Loucy (cell line): ENCODE results near the gene GPRIN1.

Experiments used
- EZH2phosphoT487 ChIP-seq: fragments of 200-600 bp; IDR thresholded peaks from 2 replicates; pipeline ENCODE4 v1.6.1; 2018; ENCODE audit warnings: antibody characterized with exemption, mild to moderate bottlenecking, moderate library complexity, borderline replicate concordance
- TF ChIP-seq, protein P1 (sequence below): fragments of 200-600 bp; sonication (generic); conservative IDR thresholded peaks from 2 replicates; pipeline ENCODE4 v1.5.1; 2014; ENCODE audit warnings: mild to moderate bottlenecking, antibody characterized with exemption, low read length

DNA sequence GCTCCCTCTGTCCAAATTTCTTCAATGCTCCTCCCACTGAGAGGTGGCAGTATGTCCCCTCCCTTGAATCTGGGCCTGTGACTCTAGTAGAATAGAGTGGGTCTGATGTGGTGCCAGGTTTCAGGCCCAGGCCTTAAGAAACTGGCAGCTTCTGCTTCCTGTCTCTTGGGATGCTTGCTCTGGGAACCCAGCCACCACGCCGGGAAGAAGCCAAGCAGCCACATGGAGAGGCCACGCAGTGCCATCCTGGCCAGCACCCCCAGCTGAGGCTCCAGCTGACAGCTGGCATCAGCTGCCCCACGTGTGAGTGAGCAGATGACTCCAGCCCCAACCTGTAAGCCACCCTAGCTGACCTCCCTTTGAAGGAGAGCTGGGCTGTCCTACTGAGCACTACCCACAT is 30.0 kb upstream of the GPRIN1 start:
- TF ChIP-seq, protein P1, sequence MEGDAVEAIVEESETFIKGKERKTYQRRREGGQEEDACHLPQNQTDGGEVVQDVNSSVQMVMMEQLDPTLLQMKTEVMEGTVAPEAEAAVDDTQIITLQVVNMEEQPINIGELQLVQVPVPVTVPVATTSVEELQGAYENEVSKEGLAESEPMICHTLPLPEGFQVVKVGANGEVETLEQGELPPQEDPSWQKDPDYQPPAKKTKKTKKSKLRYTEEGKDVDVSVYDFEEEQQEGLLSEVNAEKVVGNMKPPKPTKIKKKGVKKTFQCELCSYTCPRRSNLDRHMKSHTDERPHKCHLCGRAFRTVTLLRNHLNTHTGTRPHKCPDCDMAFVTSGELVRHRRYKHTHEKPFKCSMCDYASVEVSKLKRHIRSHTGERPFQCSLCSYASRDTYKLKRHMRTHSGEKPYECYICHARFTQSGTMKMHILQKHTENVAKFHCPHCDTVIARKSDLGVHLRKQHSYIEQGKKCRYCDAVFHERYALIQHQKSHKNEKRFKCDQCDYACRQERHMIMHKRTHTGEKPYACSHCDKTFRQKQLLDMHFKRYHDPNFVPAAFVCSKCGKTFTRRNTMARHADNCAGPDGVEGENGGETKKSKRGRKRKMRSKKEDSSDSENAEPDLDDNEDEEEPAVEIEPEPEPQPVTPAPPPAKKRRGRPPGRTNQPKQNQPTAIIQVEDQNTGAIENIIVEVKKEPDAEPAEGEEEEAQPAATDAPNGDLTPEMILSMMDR: no peak
- TF ChIP-seq EZH2phosphoT487: no peak
